NT2/D1 (cell line): Measurements from ENCODE around the gene JMJD4.

Experiments used
- SUZ12 ChIP-seq: IDR thresholded peaks from 2 replicates; pipeline ENCODE4 v1.6.1; 2011; ENCODE audit not compliant: insufficient read length, insufficient read depth; ENCODE audit errors: extremely low read depth
- YY1 ChIP-seq: IDR thresholded peaks from 2 replicates; pipeline ENCODE4 v1.6.1; 2011; ENCODE audit not compliant: insufficient read length, insufficient read depth
- ZNF274 ChIP-seq: IDR thresholded peaks from 2 replicates; pipeline ENCODE4 v1.6.1; 2011; ENCODE audit warnings: mild to moderate bottlenecking, low read depth, low read length

GRCh38 chr1:227732586-227733308 lies 2.4 kb downstream of the JMJD4 start:
- TF ChIP-seq SUZ12 (no peak), YY1 (no peak), ZNF274 (no peak)
